HCT116 (cell line): ENCODE measurements around the gene TBCCD1.

ENCODE experiments used
- EZH2phosphoT487 ChIP-seq: fragments of 200-600 bp; IDR thresholded peaks from 2 replicates; pipeline ENCODE4 v1.6.1; 2018; ENCODE audit warnings: antibody characterized with exemption, borderline replicate concordance
- POLR2A ChIP-seq: IDR thresholded peaks from 2 replicates; pipeline ENCODE4 v1.7.0; 2011; ENCODE audit warnings: borderline replicate concordance; ENCODE audit not compliant: insufficient read depth, insufficient read length; ENCODE audit errors: extremely low read depth
- RAD21 ChIP-seq: IDR thresholded peaks from 2 replicates; pipeline ENCODE4 v1.6.1; 2012; ENCODE audit warnings: low read depth, mild to moderate bottlenecking
- SIN3A ChIP-seq: IDR thresholded peaks from 2 replicates; pipeline ENCODE4 v1.6.1; 2012; ENCODE audit warnings: low read depth
- SP1 ChIP-seq: IDR thresholded peaks from 2 replicates; pipeline ENCODE4 v1.6.1; 2012; ENCODE audit warnings: low read depth
- TF ChIP-seq, protein P1 (sequence below), 3 experiments: fragments of 200-600 bp in 1 of 3; sonication (generic) in 1 of 3; IDR thresholded peaks in 2 of 3; conservative IDR thresholded peaks in 1 of 3; 2 replicates each; pipeline ENCODE4 v1.5.1; 2012 to 2017; ENCODE audit warnings: low read depth in 2 of 3, low read length in 2 of 3, antibody characterized with exemption in 1 of 3, borderline replicate concordance in 1 of 3, control low read depth in 1 of 3, mild to moderate bottlenecking in 1 of 3, mixed read lengths in 1 of 3, mixed run types in 1 of 3, moderate library complexity in 1 of 3; ENCODE audit not compliant: insufficient read depth in 1 of 3
- TF ChIP-seq, protein P2 (sequence below): IDR thresholded peaks from 2 replicates; pipeline ENCODE4 v1.6.1; 2012; ENCODE audit warnings: low read depth

DNA sequence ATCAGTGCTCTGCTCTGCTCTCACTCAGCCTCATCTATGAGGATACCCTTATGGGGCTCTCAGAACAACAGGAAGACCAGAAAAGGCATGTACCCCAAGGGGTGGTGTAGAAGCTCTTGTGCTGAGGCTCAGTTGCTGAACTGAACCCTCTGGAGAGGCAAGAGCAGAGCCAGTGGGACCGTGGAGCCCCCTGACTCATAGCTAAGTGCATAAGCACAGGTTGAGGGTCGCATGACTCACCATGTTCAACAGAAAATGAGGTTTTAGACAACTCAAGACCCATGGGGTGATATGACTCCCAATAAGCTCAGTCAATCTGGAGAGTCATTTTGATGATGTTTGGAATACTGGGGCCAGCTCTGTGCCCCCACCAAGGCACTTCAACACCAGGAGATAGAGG lies 60.3 kb downstream of the TBCCD1 start:
- TF ChIP-seq SP1: no peak
- TF ChIP-seq, protein P1, sequence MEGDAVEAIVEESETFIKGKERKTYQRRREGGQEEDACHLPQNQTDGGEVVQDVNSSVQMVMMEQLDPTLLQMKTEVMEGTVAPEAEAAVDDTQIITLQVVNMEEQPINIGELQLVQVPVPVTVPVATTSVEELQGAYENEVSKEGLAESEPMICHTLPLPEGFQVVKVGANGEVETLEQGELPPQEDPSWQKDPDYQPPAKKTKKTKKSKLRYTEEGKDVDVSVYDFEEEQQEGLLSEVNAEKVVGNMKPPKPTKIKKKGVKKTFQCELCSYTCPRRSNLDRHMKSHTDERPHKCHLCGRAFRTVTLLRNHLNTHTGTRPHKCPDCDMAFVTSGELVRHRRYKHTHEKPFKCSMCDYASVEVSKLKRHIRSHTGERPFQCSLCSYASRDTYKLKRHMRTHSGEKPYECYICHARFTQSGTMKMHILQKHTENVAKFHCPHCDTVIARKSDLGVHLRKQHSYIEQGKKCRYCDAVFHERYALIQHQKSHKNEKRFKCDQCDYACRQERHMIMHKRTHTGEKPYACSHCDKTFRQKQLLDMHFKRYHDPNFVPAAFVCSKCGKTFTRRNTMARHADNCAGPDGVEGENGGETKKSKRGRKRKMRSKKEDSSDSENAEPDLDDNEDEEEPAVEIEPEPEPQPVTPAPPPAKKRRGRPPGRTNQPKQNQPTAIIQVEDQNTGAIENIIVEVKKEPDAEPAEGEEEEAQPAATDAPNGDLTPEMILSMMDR (IDR thresholded peaks at IDR 0.05 in 2 of 3, conservative IDR thresholded peaks at IDR 0.05 in 1 of 3; ENCODE audit: borderline replicate concordance in 1 of 3, insufficient read depth in 1 of 3, low read depth in 2 of 3, low read length in 2 of 3): no peak
- no peak for TF ChIP-seq POLR2A
- TF ChIP-seq, protein P2, sequence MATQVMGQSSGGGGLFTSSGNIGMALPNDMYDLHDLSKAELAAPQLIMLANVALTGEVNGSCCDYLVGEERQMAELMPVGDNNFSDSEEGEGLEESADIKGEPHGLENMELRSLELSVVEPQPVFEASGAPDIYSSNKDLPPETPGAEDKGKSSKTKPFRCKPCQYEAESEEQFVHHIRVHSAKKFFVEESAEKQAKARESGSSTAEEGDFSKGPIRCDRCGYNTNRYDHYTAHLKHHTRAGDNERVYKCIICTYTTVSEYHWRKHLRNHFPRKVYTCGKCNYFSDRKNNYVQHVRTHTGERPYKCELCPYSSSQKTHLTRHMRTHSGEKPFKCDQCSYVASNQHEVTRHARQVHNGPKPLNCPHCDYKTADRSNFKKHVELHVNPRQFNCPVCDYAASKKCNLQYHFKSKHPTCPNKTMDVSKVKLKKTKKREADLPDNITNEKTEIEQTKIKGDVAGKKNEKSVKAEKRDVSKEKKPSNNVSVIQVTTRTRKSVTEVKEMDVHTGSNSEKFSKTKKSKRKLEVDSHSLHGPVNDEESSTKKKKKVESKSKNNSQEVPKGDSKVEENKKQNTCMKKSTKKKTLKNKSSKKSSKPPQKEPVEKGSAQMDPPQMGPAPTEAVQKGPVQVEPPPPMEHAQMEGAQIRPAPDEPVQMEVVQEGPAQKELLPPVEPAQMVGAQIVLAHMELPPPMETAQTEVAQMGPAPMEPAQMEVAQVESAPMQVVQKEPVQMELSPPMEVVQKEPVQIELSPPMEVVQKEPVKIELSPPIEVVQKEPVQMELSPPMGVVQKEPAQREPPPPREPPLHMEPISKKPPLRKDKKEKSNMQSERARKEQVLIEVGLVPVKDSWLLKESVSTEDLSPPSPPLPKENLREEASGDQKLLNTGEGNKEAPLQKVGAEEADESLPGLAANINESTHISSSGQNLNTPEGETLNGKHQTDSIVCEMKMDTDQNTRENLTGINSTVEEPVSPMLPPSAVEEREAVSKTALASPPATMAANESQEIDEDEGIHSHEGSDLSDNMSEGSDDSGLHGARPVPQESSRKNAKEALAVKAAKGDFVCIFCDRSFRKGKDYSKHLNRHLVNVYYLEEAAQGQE: no peak
- no peak for TF ChIP-seq RAD21
- no peak for TF ChIP-seq SIN3A
- TF ChIP-seq EZH2phosphoT487: no peak
